Measurements from ENCODE around the gene WDSUB1.
A peak's percentile ranks its signal among the peaks of the same experiment; 100 is the strongest.

Gene WDSUB1

DNA sequence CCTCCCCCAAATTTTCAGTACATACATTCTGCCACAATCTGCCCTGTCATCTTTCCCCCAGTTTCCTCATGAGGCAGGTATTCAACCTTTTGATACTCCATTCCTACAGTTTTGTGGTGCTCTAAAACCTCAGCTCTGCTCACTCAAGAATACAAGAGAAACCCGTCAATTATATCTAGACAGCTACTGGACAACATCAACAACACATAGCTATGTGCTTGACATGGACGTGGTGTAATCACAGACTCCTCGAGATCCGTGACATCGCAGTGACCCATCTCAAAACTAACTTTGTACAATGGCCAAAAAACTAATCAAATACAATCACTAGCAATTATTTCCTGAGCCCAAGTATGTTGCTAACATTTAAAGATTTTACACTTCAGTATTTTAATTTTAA lies 23.6 kb downstream of the WDSUB1 start:
- no peak for DNase-seq

DNA sequence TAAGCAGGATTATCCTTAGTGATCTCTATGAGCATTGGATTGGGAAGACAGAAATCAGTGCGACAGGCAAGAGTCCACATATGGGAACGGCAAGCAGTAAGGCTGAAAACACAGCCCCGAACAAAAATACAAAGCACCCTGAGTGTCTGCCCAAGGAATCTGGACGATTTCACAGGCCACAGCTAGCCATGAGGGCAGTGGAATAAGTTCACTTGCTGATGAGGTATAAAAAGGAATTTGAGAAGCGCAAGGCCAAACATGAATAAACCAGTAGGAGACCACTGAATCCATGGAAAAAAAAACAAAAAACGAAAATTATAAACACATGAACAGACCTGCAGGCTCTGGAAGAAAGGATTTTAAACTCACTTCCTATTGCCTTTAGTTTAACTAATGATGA lies 24.3 kb downstream of the WDSUB1 start:
- no peak for DNase-seq

GRCh38 chr2:159256159-159256558 lies 30.3 kb downstream of the WDSUB1 start:
- DNase-seq = no peak

- DNase-seq = no peak
These were observed 33.6 kb downstream of the WDSUB1 start for GRCh38 chr2:159252905-159253304.

- DNase-seq = peak; percentile 41
These were observed 35.0 kb downstream of the WDSUB1 start for GRCh38 chr2:159251296-159252173.

DNA sequence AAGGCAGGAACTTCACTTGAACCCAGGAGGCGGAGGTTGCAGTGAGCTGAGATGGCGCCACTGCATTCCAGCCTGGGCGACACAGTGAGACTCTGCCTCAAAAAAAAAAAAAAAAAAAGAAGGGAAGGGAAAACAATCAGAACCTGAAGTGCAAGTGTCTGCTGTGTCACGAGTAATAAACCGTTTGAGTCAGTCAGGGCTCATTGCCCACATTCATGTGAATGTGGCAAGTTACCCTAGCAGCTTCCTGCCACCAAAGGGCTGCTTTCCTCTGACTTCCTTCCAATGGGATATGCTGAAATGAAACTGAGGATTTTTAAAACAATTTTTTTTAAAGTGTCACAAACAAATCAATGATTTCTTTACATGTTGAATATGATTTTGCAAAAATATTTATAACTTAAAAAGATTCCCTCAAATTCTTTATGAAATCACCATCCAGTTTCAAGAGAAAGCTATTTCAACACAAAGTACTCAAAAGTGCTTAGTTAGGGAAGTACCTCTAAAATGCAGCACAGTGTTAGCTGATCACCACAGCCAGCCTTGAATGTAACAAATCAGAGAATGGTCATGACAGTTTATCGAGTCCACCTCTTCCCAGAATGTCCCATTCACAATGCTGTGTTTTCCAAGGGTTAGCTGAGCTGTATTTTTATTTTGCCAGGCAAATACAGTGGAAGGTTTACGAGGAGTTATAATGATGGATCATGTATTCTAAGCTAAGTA lies 36.4 kb downstream of the WDSUB1 start:
- peak; percentile 94 for DNase-seq

GRCh38 chr2:159246325-159246988 lies 40.0 kb downstream of the WDSUB1 start:
- DNase-seq = no peak

DNA sequence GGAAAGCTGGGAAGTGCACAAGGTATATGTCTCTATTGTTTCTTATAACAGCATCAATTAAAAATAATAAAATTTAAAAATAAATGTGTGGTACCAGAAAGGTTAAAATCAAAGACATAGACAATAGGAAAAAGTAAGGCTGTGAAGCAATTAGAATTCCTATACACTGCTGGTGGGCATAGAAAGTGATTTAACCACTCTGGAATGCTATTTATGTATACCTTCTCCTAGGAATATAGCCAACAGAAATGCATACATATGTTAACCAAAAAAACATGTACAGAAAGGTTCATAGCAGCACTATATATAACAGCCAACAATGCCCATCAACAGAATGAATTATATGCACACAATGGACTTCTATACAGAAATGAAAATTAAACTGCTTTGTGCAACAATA lies 43.0 kb downstream of the WDSUB1 start:
- DNase-seq = no peak

GRCh38 chr2:159234868-159235267 lies 51.6 kb downstream of the WDSUB1 start:
- no peak for DNase-seq

GRCh38 chr2:159232456-159233170 lies 53.9 kb downstream of the WDSUB1 start:
- DNase-seq = no peak

GRCh38 chr2:159230145-159230877 lies 56.2 kb downstream of the WDSUB1 start:
- no peak for DNase-seq

DNA sequence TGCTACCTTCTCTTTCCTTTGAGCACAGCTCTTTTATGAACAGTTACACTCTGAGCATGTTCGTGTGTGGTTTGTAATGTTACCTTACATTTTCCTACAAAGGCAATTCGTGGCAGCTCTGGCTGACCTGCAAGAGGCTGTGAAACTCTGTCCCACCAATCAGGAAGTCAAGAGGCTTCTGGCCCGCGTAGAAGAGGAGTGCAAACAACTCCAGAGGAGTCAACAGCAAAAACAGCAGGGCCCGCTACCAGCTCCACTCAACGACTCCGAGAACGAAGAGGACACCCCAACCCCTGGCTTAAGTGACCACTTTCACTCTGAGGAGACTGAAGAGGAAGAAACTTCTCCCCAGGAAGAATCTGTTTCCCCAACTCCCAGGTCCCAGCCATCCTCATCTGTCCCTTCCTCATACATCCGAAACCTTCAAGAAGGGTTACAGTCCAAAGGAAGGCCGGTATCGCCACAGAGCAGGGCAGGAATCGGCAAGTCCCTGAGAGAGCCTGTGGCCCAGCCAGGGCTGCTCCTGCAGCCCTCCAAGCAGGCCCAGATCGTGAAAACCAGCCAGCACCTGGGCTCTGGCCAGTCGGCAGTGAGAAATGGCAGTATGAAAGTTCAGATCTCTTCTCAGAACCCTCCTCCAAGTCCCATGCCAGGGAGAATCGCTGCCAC lies 56.9 kb downstream of the WDSUB1 start:
- no peak for DNase-seq

- DNase-seq = no peak
These were observed 58.4 kb downstream of the WDSUB1 start for GRCh38 chr2:159228081-159228581.

DNA sequence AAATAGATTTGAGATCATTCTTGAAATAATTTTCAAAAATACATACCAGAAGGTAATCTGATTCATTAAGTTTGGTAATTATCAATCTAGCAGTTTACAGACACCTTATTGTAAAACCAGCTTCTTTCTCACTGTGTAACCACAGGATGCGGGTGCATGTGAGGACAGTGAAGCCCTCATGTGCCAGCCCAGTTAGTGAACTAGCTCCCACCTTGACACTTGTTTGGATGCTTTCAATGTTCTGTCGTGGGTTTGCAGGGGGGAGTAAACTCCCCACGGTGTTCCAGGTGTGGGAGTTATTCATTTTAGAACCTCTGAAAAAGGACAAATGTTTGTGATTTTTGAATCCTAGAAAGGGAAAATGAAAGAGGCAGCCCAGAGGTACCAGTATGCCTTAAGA lies 59.0 kb downstream of the WDSUB1 start:
- DNase-seq = no peak

- peak; percentile 8 for DNase-seq
These were observed 59.7 kb downstream of the WDSUB1 start for GRCh38 chr2:159226608-159227385.

DNA sequence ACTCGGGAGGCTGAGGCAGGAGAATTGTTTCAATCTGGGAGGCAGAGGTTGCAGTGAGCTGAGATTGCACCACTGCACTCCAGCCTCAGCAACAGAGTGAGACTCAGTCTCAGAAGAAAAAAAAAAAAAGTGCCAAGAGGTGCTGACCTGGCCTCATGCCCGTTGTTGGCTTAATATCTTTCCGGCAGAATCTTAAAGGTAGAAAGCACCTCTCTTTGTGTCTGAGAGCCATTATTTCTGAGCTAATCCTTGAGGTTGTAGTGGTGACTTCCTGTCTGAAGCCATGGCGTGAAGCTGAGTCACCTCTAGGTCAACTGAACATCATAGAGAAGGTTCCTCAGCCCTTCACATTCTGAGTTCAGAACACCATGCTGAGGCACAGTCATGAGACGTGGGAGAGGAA lies 60.4 kb downstream of the WDSUB1 start:
- DNase-seq = peak; percentile 91

- no peak for DNase-seq
These were observed 61.2 kb downstream of the WDSUB1 start for GRCh38 chr2:159225025-159226016.

GRCh38 chr2:159224061-159224813 lies 62.3 kb downstream of the WDSUB1 start:
- DNase-seq = no peak

Data from inflammatory macrophage treated with lipopolysaccharide for 4 hours (primary cell).